GM21717 (cell line): Measurements from ENCODE around the gene STAT6.
A peak's percentile ranks its signal among the peaks of the same experiment; 100 is the strongest.

Experiments
- ATAC-seq: cut with Tn5 transposase; IDR thresholded peaks from one replicate; pipeline ENCODE4 v1.9.1; 2021; ENCODE audit warnings: mild to moderate bottlenecking, moderate library complexity; ENCODE audit not compliant: unreplicated experiment

STAT6 gene

GRCh38 chr12:57111031-57111734, at the start of gene STAT6:
Gene STAT6 (minus strand): TSS chr12:57111362. CDS start chr12:57108278, 3,084 bp downstream.
- ATAC-seq = peak; percentile 44

- ATAC-seq = no peak
Measured at GRCh38 chr12:57160741-57161140, 49.6 kb upstream of the STAT6 start.

- ATAC-seq = no peak
Measured at GRCh38 chr12:57160040-57160439, 48.9 kb upstream of the STAT6 start.

- ATAC-seq = no peak
Measured at GRCh38 chr12:57159311-57159710, 48.1 kb upstream of the STAT6 start.

GRCh38 chr12:57158665-57159064, 47.5 kb upstream of the STAT6 start:
- ATAC-seq = no peak

GRCh38 chr12:57158186-57158585, 47.0 kb upstream of the STAT6 start:
- ATAC-seq = no peak

- no peak for ATAC-seq
Measured at GRCh38 chr12:57157588-57158173, 46.5 kb upstream of the STAT6 start.

GRCh38 chr12:57156701-57157403, 45.7 kb upstream of the STAT6 start:
- ATAC-seq = no peak

- ATAC-seq = no peak
Measured at GRCh38 chr12:57154804-57155434, 43.8 kb upstream of the STAT6 start.

- no peak for ATAC-seq
Measured at GRCh38 chr12:57154076-57154475, 42.9 kb upstream of the STAT6 start.

- no peak for ATAC-seq
Measured at GRCh38 chr12:57153415-57153997, 42.3 kb upstream of the STAT6 start.

- no peak for ATAC-seq
Measured at GRCh38 chr12:57152639-57153038, 41.5 kb upstream of the STAT6 start.

GRCh38 chr12:57151741-57152630, 40.8 kb upstream of the STAT6 start:
- no peak for ATAC-seq

GRCh38 chr12:57150400-57151000, 39.3 kb upstream of the STAT6 start:
- no peak for ATAC-seq

- no peak for ATAC-seq
Measured at GRCh38 chr12:57149245-57149900, 38.2 kb upstream of the STAT6 start.

- no peak for ATAC-seq
Measured at GRCh38 chr12:57148469-57149244, 37.5 kb upstream of the STAT6 start.

GRCh38 chr12:57146961-57147944, 36.1 kb upstream of the STAT6 start, which contains the start of gene LRP1-AS:
Gene LRP1-AS (minus strand): TSS chr12:57147619.
- ATAC-seq = no peak
